Measurements from ENCODE around the gene ALG9.
"Not testable (repeated sequence)": the region's sequence is repeated elsewhere in the genome, so short reads cannot be mapped to it uniquely, and the experiment has no call there.

ALG9 gene

GRCh38 chr11:111870886-111871692, at the start of gene ALG9:
TSS of gene ALG9 (minus strand) at chr11:111871581. CDS start at chr11:111871482, 99 bp downstream.
- peak; percentile 93 for DNase-seq

- DNase-seq = no peak
These were observed 49.5 kb upstream of the ALG9 start for GRCh38 chr11:111920908-111921307.

- DNase-seq = no peak
These were observed 47.2 kb upstream of the ALG9 start, which contains the start of gene C11orf52 for GRCh38 chr11:111918390-111919256. TSS of gene C11orf52 (plus strand) at chr11:111918913. CDS start at chr11:111918973, 60 bp downstream.

GRCh38 chr11:111917788-111918187, 46.4 kb upstream of the ALG9 start:
- no peak for DNase-seq

- DNase-seq = no peak
These were observed 45.9 kb upstream of the ALG9 start for GRCh38 chr11:111917312-111917711.

GRCh38 chr11:111916768-111917167, 45.4 kb upstream of the ALG9 start:
- DNase-seq = no peak

- no peak for DNase-seq
These were observed 42.6 kb upstream of the ALG9 start for GRCh38 chr11:111913997-111914396.

GRCh38 chr11:111913031-111913861, 41.9 kb upstream of the ALG9 start:
- peak; percentile 60 for DNase-seq

- peak; percentile 70 for DNase-seq
These were observed 41.2 kb upstream of the ALG9 start, which contains the start of gene HSPB2 for GRCh38 chr11:111912535-111912934. TSS of gene HSPB2 (plus strand) at chr11:111912734. CDS start at chr11:111912830, 96 bp downstream.

GRCh38 chr11:111911563-111912401, 40.4 kb upstream of the ALG9 start, which contains the start of gene CRYAB:
TSS of gene CRYAB (minus strand) at chr11:111911770. CDS start at chr11:111911724, 46 bp downstream.
- DNase-seq = peak; percentile 88

GRCh38 chr11:111910676-111911562, 39.5 kb upstream of the ALG9 start:
- DNase-seq = no peak

- no peak for DNase-seq
These were observed 38.0 kb upstream of the ALG9 start for GRCh38 chr11:111909378-111909777.

GRCh38 chr11:111908639-111909305, 37.4 kb upstream of the ALG9 start:
- no peak for DNase-seq

GRCh38 chr11:111906680-111907079, 35.3 kb upstream of the ALG9 start:
- DNase-seq = no peak

GRCh38 chr11:111905411-111905810, 34.0 kb upstream of the ALG9 start:
- no peak for DNase-seq

GRCh38 chr11:111886844-111887243, 15.5 kb upstream of the ALG9 start:
- no peak for DNase-seq

- DNase-seq = no peak
These were observed 14.7 kb upstream of the ALG9 start for GRCh38 chr11:111886032-111886431.

- DNase-seq = not testable (repeated sequence)
These were observed 13.7 kb upstream of the ALG9 start for GRCh38 chr11:111885053-111885452.

- no peak for DNase-seq
These were observed 10.8 kb upstream of the ALG9 start for GRCh38 chr11:111882202-111882601.

GRCh38 chr11:111879637-111879960, 8.2 kb upstream of the ALG9 start:
- no peak for DNase-seq

Data from right forelimb (tissue), 1 donor.